ENCODE measurements around the gene AIPL1.
"Not testable (repeated sequence)": the region's sequence is repeated elsewhere in the genome, so short reads cannot be mapped to it uniquely, and the experiment has no call there.

The AIPL1 gene

GRCh38 chr17:6435051-6435450 is at the start of gene AIPL1:
Gene AIPL1, minus strand, starts transcription at chr17:6435121. Its CDS starts 17 bp downstream, at chr17:6435104.
- no peaks in the 10 kb centered on the region for H3K4me1 ChIP-seq (ENCODE audit: insufficient read depth, low read length, poor library complexity, severe bottlenecking)
- no peaks in the 10 kb centered on the region for H3K27me3 ChIP-seq (ENCODE audit: insufficient read depth, low read length, poor library complexity, severe bottlenecking)
- H3K9me2 ChIP-seq (replicated peaks; ENCODE audit: low read depth, low read length), result no peaks in the 10 kb centered on the region
- no peaks in the 10 kb centered on the region for H3F3A ChIP-seq (ENCODE audit: low read depth)
- H3K4me3 ChIP-seq (ENCODE audit: low read length, poor library complexity, severe bottlenecking), result no peak within 1 kb of the TSS
- TF ChIP-seq EZH2phosphoT487 (IDR thresholded peaks at IDR 0.05; ENCODE audit: borderline replicate concordance), result no peak
- no peak for TF ChIP-seq CTCF (conservative IDR thresholded peaks at IDR 0.05; ENCODE audit: low read length)
- H2AFZ ChIP-seq (ENCODE audit: low read length), result no peak within 1 kb of the TSS
- H3K4me2 ChIP-seq (ENCODE audit: low read depth, low read length, poor library complexity, severe bottlenecking), result no peak within 1 kb of the TSS
- H3K9ac ChIP-seq (ENCODE audit: low read depth, low read length, poor library complexity, severe bottlenecking), result no peak within 1 kb of the TSS
- H3K9me3 ChIP-seq (ENCODE audit: insufficient read depth, low read depth, low read length), result 0 out of 2 replicates have a peak, but pooled peaks cover 6% of the 10 kb centered on the region
- H4K20me1 ChIP-seq (ENCODE audit: insufficient read depth, low read length, poor library complexity, severe bottlenecking), result no peaks in the 10 kb centered on the region
- no peaks in the 10 kb centered on the region for H3K79me2 ChIP-seq (ENCODE audit: insufficient read depth, low read length)
- no peaks in the 10 kb centered on the region for H3K36me3 ChIP-seq (ENCODE audit: insufficient read depth, low read length)

GRCh38 chr17:6483507-6483906 is 48.6 kb upstream of the AIPL1 start:
- Histone ChIP-seq H3K9me3 (ENCODE audit: insufficient read depth, low read depth, low read length) (no peaks in the 10 kb centered on the region), H3K79me2 (ENCODE audit: insufficient read depth, low read length) (no peaks in the 10 kb centered on the region), H2AFZ (ENCODE audit: low read length) (no peak overlapping the region), H3K9ac (ENCODE audit: low read depth, low read length, poor library complexity, severe bottlenecking) (no peak overlapping the region), H3K36me3 (ENCODE audit: insufficient read depth, low read length) (no peaks in the 10 kb centered on the region), H3K27me3 (ENCODE audit: insufficient read depth, low read length, poor library complexity, severe bottlenecking) (no peaks in the 10 kb centered on the region), H3F3A (ENCODE audit: low read depth) (no peaks in the 10 kb centered on the region), H3K9me2 (replicated peaks; ENCODE audit: low read depth, low read length) (no peaks in the 10 kb centered on the region), H3K4me3 (ENCODE audit: low read length, poor library complexity, severe bottlenecking) (no peak overlapping the region), H3K4me2 (ENCODE audit: low read depth, low read length, poor library complexity, severe bottlenecking) (no peak overlapping the region), H4K20me1 (ENCODE audit: insufficient read depth, low read length, poor library complexity, severe bottlenecking) (no peaks in the 10 kb centered on the region), H3K4me1 (ENCODE audit: insufficient read depth, low read length, poor library complexity, severe bottlenecking) (no peaks in the 10 kb centered on the region)
- TF ChIP-seq CTCF (conservative IDR thresholded peaks at IDR 0.05; ENCODE audit: low read length) (no peak), EZH2phosphoT487 (IDR thresholded peaks at IDR 0.05; ENCODE audit: borderline replicate concordance) (no peak)

GRCh38 chr17:6482796-6483195 is 47.9 kb upstream of the AIPL1 start:
- not testable (repeated sequence) for H3K4me3 ChIP-seq (ENCODE audit: low read length, poor library complexity, severe bottlenecking); H2AFZ ChIP-seq (ENCODE audit: low read length); H3K27me3 ChIP-seq (ENCODE audit: insufficient read depth, low read length, poor library complexity, severe bottlenecking); H3K9ac ChIP-seq (ENCODE audit: low read depth, low read length, poor library complexity, severe bottlenecking); H3K36me3 ChIP-seq (ENCODE audit: insufficient read depth, low read length); H3K9me3 ChIP-seq (ENCODE audit: insufficient read depth, low read depth, low read length); H3K79me2 ChIP-seq (ENCODE audit: insufficient read depth, low read length); H3K9me2 ChIP-seq (replicated peaks; ENCODE audit: low read depth, low read length); H3K4me2 ChIP-seq (ENCODE audit: low read depth, low read length, poor library complexity, severe bottlenecking); H4K20me1 ChIP-seq (ENCODE audit: insufficient read depth, low read length, poor library complexity, severe bottlenecking); H3K4me1 ChIP-seq (ENCODE audit: insufficient read depth, low read length, poor library complexity, severe bottlenecking); H3F3A ChIP-seq (ENCODE audit: low read depth)

GRCh38 chr17:6482105-6482455 is 47.2 kb upstream of the AIPL1 start:
- no peaks in the 10 kb centered on the region for H3K9me2 ChIP-seq (replicated peaks; ENCODE audit: low read depth, low read length)
- no peaks in the 10 kb centered on the region for H3K27me3 ChIP-seq (ENCODE audit: insufficient read depth, low read length, poor library complexity, severe bottlenecking)
- H4K20me1 ChIP-seq (ENCODE audit: insufficient read depth, low read length, poor library complexity, severe bottlenecking), result no peaks in the 10 kb centered on the region
- H3F3A ChIP-seq (ENCODE audit: low read depth), result no peaks in the 10 kb centered on the region
- TF ChIP-seq CTCF (conservative IDR thresholded peaks at IDR 0.05; ENCODE audit: low read length) (no peak), EZH2phosphoT487 (IDR thresholded peaks at IDR 0.05; ENCODE audit: borderline replicate concordance) (no peak)
- H3K79me2 ChIP-seq (ENCODE audit: insufficient read depth, low read length), result no peaks in the 10 kb centered on the region
- no peak overlapping the region for H3K9ac ChIP-seq (ENCODE audit: low read depth, low read length, poor library complexity, severe bottlenecking)
- H3K9me3 ChIP-seq (ENCODE audit: insufficient read depth, low read depth, low read length), result no peaks in the 10 kb centered on the region
- H3K4me1 ChIP-seq (ENCODE audit: insufficient read depth, low read length, poor library complexity, severe bottlenecking), result no peaks in the 10 kb centered on the region
- no peaks in the 10 kb centered on the region for H3K36me3 ChIP-seq (ENCODE audit: insufficient read depth, low read length)
- H3K4me3 ChIP-seq (ENCODE audit: low read length, poor library complexity, severe bottlenecking), result no peak overlapping the region
- H3K4me2 ChIP-seq (ENCODE audit: low read depth, low read length, poor library complexity, severe bottlenecking), result no peak overlapping the region
- no peak overlapping the region for H2AFZ ChIP-seq (ENCODE audit: low read length)
